ENCODE measurements around the gene KRTAP20-1.

The KRTAP20-1 gene

DNA sequence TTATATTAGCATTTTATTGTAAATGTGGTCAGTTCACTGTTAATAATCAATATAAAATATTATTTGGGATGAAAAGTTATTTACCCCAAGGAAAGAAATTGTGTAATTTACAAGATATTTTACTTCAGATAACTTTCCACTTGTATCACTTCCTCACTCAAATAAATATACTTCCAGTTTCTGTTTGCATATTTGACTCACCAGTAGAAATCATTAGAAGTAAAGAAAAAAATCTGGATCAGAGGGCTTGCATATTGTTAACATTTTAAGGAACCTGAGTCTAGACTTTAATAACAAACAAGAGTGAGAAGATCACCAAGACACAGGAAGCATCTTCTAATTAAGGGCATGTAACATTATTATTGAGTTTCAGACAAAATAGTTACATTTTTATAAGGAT lies 3.9 kb downstream of the KRTAP20-1 start:
- TF ChIP-seq CTCF (IDR thresholded peaks at IDR 0.05; ENCODE audit: insufficient read depth, low read depth, low read length, missing control alignments), result no peak
- no peak overlapping the region for H3K4me3 ChIP-seq (ENCODE audit: low read length)
- no peak for DNase-seq (ENCODE audit: low read depth)

DNA sequence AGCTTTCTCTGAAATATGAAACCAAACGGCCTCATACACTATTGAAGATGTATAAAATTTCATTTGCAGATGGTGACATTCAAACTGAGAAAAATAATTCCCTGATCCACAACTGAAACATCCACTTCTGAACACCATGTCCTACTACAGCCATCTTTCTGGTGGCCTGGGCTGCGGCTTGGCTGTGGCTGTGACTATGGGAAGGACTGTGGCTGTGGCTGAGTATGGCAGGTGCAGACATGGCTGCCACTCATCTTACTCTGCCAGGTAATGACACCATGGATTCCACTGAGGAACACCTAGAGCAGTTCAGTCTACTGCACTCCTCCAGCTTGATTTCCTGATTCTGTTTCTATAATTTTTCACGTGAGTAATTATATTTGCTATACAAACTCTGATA lies 4.3 kb downstream of the KRTAP20-1 start, which contains the start of gene KRTAP20-4:
Gene KRTAP20-4, plus strand, starts transcription at position 106 of the 400 bp plus-strand sequence.
- no peak within 1 kb of the TSS for H3K4me3 ChIP-seq (ENCODE audit: low read length)
- no peak for TF ChIP-seq CTCF (IDR thresholded peaks at IDR 0.05; ENCODE audit: insufficient read depth, low read depth, low read length, missing control alignments)

GRCh38 chr21:30623362-30623761 lies 7.1 kb downstream of the KRTAP20-1 start:
- no peak for DNase-seq (ENCODE audit: low read depth)
- TF ChIP-seq CTCF (IDR thresholded peaks at IDR 0.05; ENCODE audit: insufficient read depth, low read depth, low read length, missing control alignments), result no peak
- no peak overlapping the region for H3K4me3 ChIP-seq (ENCODE audit: low read length)

More for the DNA sequence above, 4.3 kb downstream of the KRTAP20-1 start, which contains the start of gene KRTAP20-4:
- DNase-seq (ENCODE audit: low read depth), result no peak

DNA sequence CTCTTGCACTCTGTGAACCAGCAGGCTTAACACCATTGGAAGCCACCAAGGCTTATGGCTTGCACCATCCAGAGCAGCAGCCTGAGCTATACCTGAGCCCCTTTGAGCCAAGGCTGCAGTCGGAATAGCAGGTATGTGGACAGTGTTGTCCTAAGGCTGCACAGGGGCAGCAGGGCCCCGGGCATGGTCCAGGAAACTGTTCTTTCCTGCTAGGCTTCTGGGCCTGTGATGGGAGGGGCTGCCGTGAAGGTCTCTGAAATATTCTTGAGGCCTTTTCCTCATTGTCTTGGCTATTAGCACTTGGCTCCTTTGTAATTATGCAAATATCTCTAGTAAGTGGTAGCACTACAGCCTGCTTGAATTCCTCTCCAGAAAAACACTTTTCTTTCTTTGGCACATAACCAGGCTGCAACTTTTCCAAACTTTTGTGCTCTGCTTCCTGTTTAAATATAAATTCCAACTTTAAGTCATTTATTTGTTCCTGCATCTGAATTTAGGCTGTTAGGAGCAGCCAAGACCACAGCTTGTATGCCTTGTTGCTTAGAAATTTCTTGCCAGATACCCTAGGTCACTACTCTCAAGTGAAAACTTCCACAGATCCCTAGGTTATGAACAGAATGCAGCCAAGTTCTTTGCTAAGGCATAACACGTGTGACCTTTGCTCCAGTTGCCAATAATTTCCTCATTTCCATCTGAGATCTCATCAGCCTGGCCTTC lies 9.4 kb downstream of the KRTAP20-1 start:
- no peak for TF ChIP-seq CTCF (IDR thresholded peaks at IDR 0.05; ENCODE audit: insufficient read depth, low read depth, low read length, missing control alignments)
- DNase-seq (ENCODE audit: low read depth), result no peak
- H3K4me3 ChIP-seq (ENCODE audit: low read length), result no peak overlapping the region

- no peak for TF ChIP-seq CTCF (IDR thresholded peaks at IDR 0.05; ENCODE audit: insufficient read depth, low read depth, low read length, missing control alignments)
- no peak for DNase-seq (ENCODE audit: low read depth)
- H3K4me3 ChIP-seq (ENCODE audit: low read length), result no peak overlapping the region
These were observed 11.9 kb downstream of the KRTAP20-1 start for GRCh38 chr21:30628109-30628508.

DNA sequence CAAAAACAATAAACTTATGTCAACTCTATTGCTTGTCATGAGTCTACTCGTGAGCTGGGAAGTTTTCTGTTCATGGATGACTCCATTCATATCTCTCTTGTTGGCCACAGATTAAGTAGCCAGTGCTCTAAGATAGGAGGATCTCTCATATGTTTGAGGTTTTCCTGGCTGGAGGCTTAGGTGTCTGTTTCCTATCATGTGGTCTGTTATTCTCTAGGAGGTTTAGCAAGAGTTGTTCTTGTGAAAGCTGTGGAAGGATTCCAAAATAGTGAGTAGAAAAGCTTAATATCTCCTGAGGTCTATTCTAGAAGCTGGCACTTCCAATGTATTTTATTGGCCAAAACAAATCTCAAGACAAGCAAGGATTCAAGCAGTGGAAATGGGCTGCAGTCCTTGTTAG lies 13.0 kb downstream of the KRTAP20-1 start:
- no peak for DNase-seq (ENCODE audit: low read depth)
- no peak for TF ChIP-seq CTCF (IDR thresholded peaks at IDR 0.05; ENCODE audit: insufficient read depth, low read depth, low read length, missing control alignments)
- no peak overlapping the region for H3K4me3 ChIP-seq (ENCODE audit: low read length)

DNA sequence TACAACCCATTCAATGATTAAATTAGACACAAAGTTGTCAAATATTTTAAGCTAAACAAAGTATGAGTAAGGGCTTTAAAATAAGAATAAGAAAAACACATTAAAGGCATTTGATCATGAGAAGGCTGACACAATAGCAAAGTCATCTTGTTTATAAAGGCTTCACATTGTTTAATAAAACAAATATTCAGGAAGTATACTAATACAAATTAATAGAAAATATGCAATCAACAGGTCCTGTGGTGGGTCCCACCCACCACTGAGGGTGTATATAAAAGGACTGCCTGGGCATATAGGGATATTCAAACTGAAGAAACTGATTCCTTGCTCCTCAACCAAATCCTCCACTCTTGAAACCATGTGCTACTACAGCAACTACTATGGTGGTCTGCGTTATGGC lies 18.7 kb downstream of the KRTAP20-1 start, which contains the start of gene KRTAP20-2:
Gene KRTAP20-2, plus strand, starts transcription at position 301 of the 400 bp plus-strand sequence. Its CDS starts 58 bp downstream, at position 359.
- TF ChIP-seq CTCF (IDR thresholded peaks at IDR 0.05; ENCODE audit: insufficient read depth, low read depth, low read length, missing control alignments), result no peak
- no peak for DNase-seq (ENCODE audit: low read depth)
- H3K4me3 ChIP-seq (ENCODE audit: low read length), result no peak within 1 kb of the TSS
